Heart right ventricle (tissue), 16 donors: ENCODE data around the gene DERL3. TPM values are rescaled to one million over a fixed set of nuclear protein-coding genes. Genes with fewer than 3 reads are reported as not detected.

ENCODE experiments used
- ATAC-seq, 8 donors: fragments of 200-7000 bp; cut with Tn5 transposase; one replicate each; pipeline ENCODE4 v1.9.1; 2020; ENCODE audit warnings: mild to moderate bottlenecking in 8 of 8, moderate library complexity in 8 of 8, moderate number of reproducible peaks in 1 of 8
- DNase-seq, 2 donors: peaks; one replicate each; pipeline ENCODE4 v3.0.0-alpha.2; 2020
- H3K27ac ChIP-seq, 10 donors: fragments of 200-600 bp; sonication (generic) in 2 of 10; one replicate each; pipeline versions ENCODE4 v1.5.0 to v1.8.0; 2020 to 2022; ENCODE audit warnings: mild to moderate bottlenecking in 3 of 10
- H3K27me3 ChIP-seq, 7 donors: fragments of 200-600 bp; one replicate each; pipeline ENCODE4 v1.8.0; 2021 to 2022; ENCODE audit warnings: mild to moderate bottlenecking in 2 of 7
- H3K36me3 ChIP-seq, 9 donors: fragments of 200-600 bp; sonication (generic) in 1 of 9; one replicate each; pipeline versions ENCODE4 v1.5.0 to v1.8.0; 2020 to 2022; ENCODE audit warnings: mild to moderate bottlenecking in 2 of 9
- H3K4me1 ChIP-seq, 9 donors: fragments of 200-600 bp; sonication (generic) in 1 of 9; one replicate each; pipeline versions ENCODE4 v1.5.0 to v1.8.0; 2020 to 2022; ENCODE audit warnings: mild to moderate bottlenecking in 4 of 9
- H3K4me3 ChIP-seq, 10 donors: fragments of 200-600 bp; sonication (generic) in 2 of 10; one replicate each; pipeline versions ENCODE4 v1.5.0 to v1.8.0; 2020 to 2022; ENCODE audit warnings: mild to moderate bottlenecking in 7 of 10, moderate library complexity in 2 of 10
- H3K9me3 ChIP-seq, 11 donors: fragments of 200-600 bp in 10 of 11; sonication (generic) in 2 of 11; one replicate each; pipeline versions ENCODE4 v1.5.0 to v1.8.0; 2013 to 2022; ENCODE audit warnings: mild to moderate bottlenecking in 2 of 11, control low read depth in 1 of 11, moderate library complexity in 1 of 11
- CTCF ChIP-seq, 9 donors: fragments of 200-600 bp; sonication (generic) in 2 of 9; IDR thresholded peaks; one replicate each; pipeline versions ENCODE4 v1.5.0 to v1.8.0; 2021 to 2022; ENCODE audit warnings: antibody characterized with exemption in 9 of 9, mild to moderate bottlenecking in 5 of 9, moderate library complexity in 1 of 9
- WGBS, 2 donors: extraction: QIAGEN DNeasy Blood & Tissue Kit; methylation state at CpG; one replicate each; pipeline ENCODE4 v1.1.7; 2013; ENCODE audit warnings: inconsistent platforms in 1 of 2; 5-methylcytosine and 5-hydroxymethylcytosine counted together
- intact Hi-C, 10 donors: fragments of 100-400 bp; cut with DNase I; formaldehyde crosslinking; loops; one replicate each; pipeline versions ENCODE4 v1.11.1 to v1.14.2; 2022
- polyA plus RNA-seq, 2 donors: library from polyadenylated mRNA; stranded (reverse); fragments of 200-250 nt; gene quantifications; one replicate each; pipeline ENCODE4 v1.2.3, GENCODE V29; 2013
- total RNA-seq, 10 donors: library from RNA; stranded (reverse); fragmentation: NEBNext Ultra II Directional in 3 of 10; extraction: Animal tissue kit (Norgen Biotek cat#: 25700) in 3 of 10; gene quantifications; one replicate each; pipeline versions ENCODE4 v1.2.1 to v1.2.4, GENCODE V29; 2021 to 2023
- donor health status: Arrhythmogenic right ventricular cardiomyopathy.
- donor health status: ischemic (EF 13 %, LVEDD 7.1; RV severe dilation, severe dysfunction).
- donor health status: healthy with polysubstance abuse.
- donor health status: DM: no; HTN: yes; CAD: no.
- donor health status: DM: no; HTN: no; CAD: no.
- donor health status: ischemic (EF 25% LVEDD 6.9; RV normal size, moderate dysfunction).
- donor health status: ischemic (EF 25% LVEDD 5.7; RV mildly dilated, moderate dysfunction).
- donor health status: healthy.
- donor health status: DM: yes; HTN: yes; CAD: no.
- donor health status: Ischemic cardiomyopathy.
- donor health status: ischemic (EF 35%, LVEDD 5.7; RV mildly dilated, moderate dysfunction).
- donor health status: nonischemic (EF 11% LVEDD 7.7; RV severe dilation, severe dysfunction).
- donor health status: DM: yes; HTN: yes; CAD: no.
- donor health status: PGD.
- donor health status: ischemic (EF 29% LVEDD 5.4; RV normal size, mild dysfunction).
- donor health status: nonischemic (EF 23%, LVEDD 6.1; RV moderate dilation, normal function).

The DERL3 gene
- total and polyA plus RNA-seq, 12 donors = 0.91 to 14.1 (median 2.0) TPM

GRCh38 chr22:23850136-23850611, 11.4 kb upstream of the DERL3 start:
- ATAC-seq (no peak), DNase-seq (no peak)
- no peaks in the 10 kb centered on the region for H3K9me3 ChIP-seq
- intact Hi-C loops = loop anchor here in 1 of 10 donors (10.0 kb wide), 1 partner anchor 225 kb away; no protein-coding TSS in a partner anchor
- H3K36me3 ChIP-seq = no peaks in the 10 kb centered on the region
- H3K27me3 ChIP-seq = peaks cover 0 to 9% (median 0%) of the 10 kb centered on the region in 7 donors
- no peak overlapping the region for H3K27ac ChIP-seq
- H3K4me3 ChIP-seq = no peak overlapping the region
- H3K4me1 ChIP-seq = peaks cover 13 to 44% (median 31%) of the 10 kb centered on the region in 9 donors
- no peak for TF ChIP-seq CTCF (IDR thresholded peaks at IDR 0.05)
- 86 to 87% methylated on average over 16 of the region's 16 CpGs for WGBS, 2 donors

- DNase-seq = peak; percentile 81 to 89
- H3K36me3 ChIP-seq = no peaks in the 10 kb centered on the region
- peak overlapping the region in 3 of 10 donors; percentile 18 to 25 (median 23) for H3K4me3 ChIP-seq
- TF ChIP-seq CTCF (IDR thresholded peaks at IDR 0.05) = peak; percentile 97 to 99 (median 98)
- WGBS, 2 donors = 24 to 27% methylated on average over 56 to 62 of the region's 62 CpGs
- ATAC-seq = peak; percentile 49 to 67 (median 60)
- H3K9me3 ChIP-seq = no peaks in the 10 kb centered on the region
- intact Hi-C loops = loop anchor here (2.0 to 10.0 kb wide), 7 partner anchors 77 to 312 kb away; partner anchors contain the start of genes CHCHD10 (in 7 of the 10), DRICH1 (in 1 of the 10) and MMP11 (in 1 of the 10)
- no peak overlapping the region for H3K27ac ChIP-seq
- peaks cover 18 to 52% (median 39%) of the 10 kb centered on the region in 9 donors for H3K4me1 ChIP-seq
- H3K27me3 ChIP-seq = peaks cover 0 to 9% (median 0%) of the 10 kb centered on the region in 7 donors
Observed at GRCh38 chr22:23849009-23850006, 10.5 kb upstream of the DERL3 start.

GRCh38 chr22:23847991-23848864, 9.4 kb upstream of the DERL3 start:
- DNase-seq (no peak), ATAC-seq (no peak)
- no peaks in the 10 kb centered on the region for H3K9me3 ChIP-seq
- whole genome bisulfite sequencing, 2 donors = 81 to 82% methylated on average over 24 of the region's 24 CpGs
- no peaks in the 10 kb centered on the region for H3K36me3 ChIP-seq
- TF ChIP-seq CTCF (IDR thresholded peaks at IDR 0.05) = no peak
- intact Hi-C loops = loop anchor here (2.0 to 10.0 kb wide), 7 partner anchors 76 to 311 kb away; partner anchors contain the start of genes CHCHD10 (in 7 of the 10), DRICH1 (in 1 of the 10) and MMP11 (in 1 of the 10)
- no peak overlapping the region for H3K27ac ChIP-seq
- H3K27me3 ChIP-seq = peaks cover 0 to 9% (median 0%) of the 10 kb centered on the region in 7 donors
- H3K4me1 ChIP-seq = peaks cover 21 to 61% (median 43%) of the 10 kb centered on the region in 9 donors
- no peak overlapping the region for H3K4me3 ChIP-seq
